GM10248 (cell line): ENCODE measurements around the gene KIAA1549.

ENCODE experiments used
- CTCF ChIA-PET: fragments of 300-600 bp; sonication (Branson Sonifier 250); formaldehyde crosslinking; extraction: SDS; loops from one replicate; lab custom pipeline; 2021; ENCODE audit warnings: antibody characterized with exemption; lab: Yijun Ruan, JAX
- POLR2A ChIA-PET: fragments of 350-650 bp; sonication (Branson Sonifier 250); formaldehyde crosslinking; extraction: SDS; loops from one replicate; lab custom pipeline; 2020; ENCODE audit warnings: antibody characterized with exemption; lab: Yijun Ruan, JAX
- DNase-seq: peaks from one replicate; pipeline ENCODE4 v3.0.0; 2012; ENCODE audit errors: extremely low spot score
- CTCF ChIP-seq: IDR thresholded peaks from 2 replicates; pipeline ENCODE4 v1.5.1; 2012; ENCODE audit warnings: mild to moderate bottlenecking, low read depth; ENCODE audit errors: extremely low read depth, missing control alignments, control extremely low read depth

KIAA1549 gene

DNA sequence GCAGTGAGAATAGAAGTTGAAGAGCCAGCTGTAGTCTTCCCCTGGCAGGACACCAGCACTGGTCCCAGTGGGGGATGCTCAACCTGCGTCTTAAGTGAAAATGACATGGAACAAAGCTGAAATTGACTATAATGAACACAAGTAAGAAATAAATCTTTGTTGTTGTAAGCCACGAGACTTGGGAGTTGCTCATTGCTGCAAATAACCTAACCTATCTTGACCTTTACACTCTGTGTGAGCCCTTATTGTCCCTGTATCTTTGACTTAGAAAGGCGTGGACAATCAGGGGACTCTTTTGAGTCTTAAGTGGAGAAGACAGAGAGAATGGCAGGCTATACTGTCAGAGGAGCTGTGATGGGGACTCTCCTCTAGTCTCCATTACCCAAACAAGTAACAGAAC, 37.7 kb upstream of the KIAA1549 start:
- ChIA-PET CTCF (interaction anchor here (0.8 to 3.8 kb wide), 6 partner anchors 8 to 133 kb away, joined by 3 to 44 read pairs (median 8); partner anchors contain the start of gene ZC3HAV1L), POLR2A (interaction anchor here (0.7 kb wide), 1 partner anchor 52 kb away, joined by 5 read pairs; no protein-coding TSS in a partner anchor)
- no peak for DNase-seq
- no peak for TF ChIP-seq CTCF

- TF ChIP-seq CTCF, result peak; percentile 62
- POLR2A ChIA-PET, result no interaction called here
- CTCF ChIA-PET, result interaction anchor here (0.6 to 3.8 kb wide), 26 partner anchors 9 to 362 kb away, joined by 3 to 44 read pairs (median 4); partner anchors contain the start of gene ZC3HAV1L
- DNase-seq, result peak; percentile 81
Observed at GRCh38 chr7:139016931-139017511, 35.8 kb upstream of the KIAA1549 start.

GRCh38 chr7:139011373-139011772, 30.2 kb upstream of the KIAA1549 start:
- ChIA-PET CTCF (interaction anchor here (1.4 kb wide), 1 partner anchor 125 kb away, joined by 3 read pairs; no protein-coding TSS in a partner anchor), POLR2A (no interaction called here)
- DNase-seq, result no peak
- TF ChIP-seq CTCF, result no peak

GRCh38 chr7:139004321-139005090, 23.3 kb upstream of the KIAA1549 start:
- no peak for TF ChIP-seq CTCF
- CTCF ChIA-PET, result no interaction called here
- no peak for DNase-seq
- POLR2A ChIA-PET, result no interaction called here

DNA sequence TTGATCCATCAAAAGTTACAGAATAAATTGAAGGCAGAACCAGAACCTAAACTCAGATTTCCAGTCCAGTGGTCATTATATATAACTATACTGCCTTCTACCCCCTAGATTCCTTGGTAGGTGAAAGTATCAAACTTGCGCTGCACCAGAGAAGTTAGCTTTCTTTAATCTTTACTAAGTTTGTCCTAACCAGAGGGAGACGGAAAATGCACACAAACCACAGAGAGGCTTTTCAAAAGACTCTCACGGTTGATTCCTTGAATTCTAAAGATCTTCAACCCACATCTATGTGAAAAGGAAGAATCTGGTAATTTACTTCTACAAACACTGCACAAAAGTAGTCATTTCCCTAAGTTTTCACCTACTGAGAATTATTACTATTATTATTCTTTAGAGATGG, 18.2 kb upstream of the KIAA1549 start:
- no peak for DNase-seq
- no peak for TF ChIP-seq CTCF
- POLR2A ChIA-PET, result no interaction called here
- CTCF ChIA-PET, result interaction anchor here (1.3 kb wide), 1 partner anchor 14 kb away, joined by 5 read pairs; no protein-coding TSS in a partner anchor

GRCh38 chr7:138992052-138992531, 10.9 kb upstream of the KIAA1549 start:
- ChIA-PET CTCF (no interaction called here), POLR2A (no interaction called here)
- no peak for TF ChIP-seq CTCF
- DNase-seq, result no peak
